Fibroblast of mammary gland (primary cell): ENCODE data around the gene CHST11.
A peak's percentile ranks its signal among the peaks of the same experiment; 100 is the strongest.

Source experiments
- DNase-seq: peaks from one replicate; pipeline ENCODE4 v3.0.0-alpha.2; 2010; ENCODE audit warnings: low read depth
- H3K4me3 ChIP-seq: 2 replicates; pipeline ENCODE4 v1.5.1; 2011; ENCODE audit warnings: low read depth, mild to moderate bottlenecking, low read length, moderate library complexity; ENCODE audit not compliant: control insufficient read depth
- TF ChIP-seq, protein P1 (sequence below): conservative IDR thresholded peaks from 2 replicates; pipeline ENCODE4 v1.5.1; 2011; ENCODE audit warnings: low read depth, low read length, inconsistent platforms; ENCODE audit not compliant: control insufficient read depth, insufficient read depth

Gene CHST11

GRCh38 chr12:104588047-104588920 is 131.5 kb downstream of the CHST11 start:
- H3K4me3 ChIP-seq: no peak overlapping the region
- TF ChIP-seq, protein P1, sequence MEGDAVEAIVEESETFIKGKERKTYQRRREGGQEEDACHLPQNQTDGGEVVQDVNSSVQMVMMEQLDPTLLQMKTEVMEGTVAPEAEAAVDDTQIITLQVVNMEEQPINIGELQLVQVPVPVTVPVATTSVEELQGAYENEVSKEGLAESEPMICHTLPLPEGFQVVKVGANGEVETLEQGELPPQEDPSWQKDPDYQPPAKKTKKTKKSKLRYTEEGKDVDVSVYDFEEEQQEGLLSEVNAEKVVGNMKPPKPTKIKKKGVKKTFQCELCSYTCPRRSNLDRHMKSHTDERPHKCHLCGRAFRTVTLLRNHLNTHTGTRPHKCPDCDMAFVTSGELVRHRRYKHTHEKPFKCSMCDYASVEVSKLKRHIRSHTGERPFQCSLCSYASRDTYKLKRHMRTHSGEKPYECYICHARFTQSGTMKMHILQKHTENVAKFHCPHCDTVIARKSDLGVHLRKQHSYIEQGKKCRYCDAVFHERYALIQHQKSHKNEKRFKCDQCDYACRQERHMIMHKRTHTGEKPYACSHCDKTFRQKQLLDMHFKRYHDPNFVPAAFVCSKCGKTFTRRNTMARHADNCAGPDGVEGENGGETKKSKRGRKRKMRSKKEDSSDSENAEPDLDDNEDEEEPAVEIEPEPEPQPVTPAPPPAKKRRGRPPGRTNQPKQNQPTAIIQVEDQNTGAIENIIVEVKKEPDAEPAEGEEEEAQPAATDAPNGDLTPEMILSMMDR: no peak

DNA sequence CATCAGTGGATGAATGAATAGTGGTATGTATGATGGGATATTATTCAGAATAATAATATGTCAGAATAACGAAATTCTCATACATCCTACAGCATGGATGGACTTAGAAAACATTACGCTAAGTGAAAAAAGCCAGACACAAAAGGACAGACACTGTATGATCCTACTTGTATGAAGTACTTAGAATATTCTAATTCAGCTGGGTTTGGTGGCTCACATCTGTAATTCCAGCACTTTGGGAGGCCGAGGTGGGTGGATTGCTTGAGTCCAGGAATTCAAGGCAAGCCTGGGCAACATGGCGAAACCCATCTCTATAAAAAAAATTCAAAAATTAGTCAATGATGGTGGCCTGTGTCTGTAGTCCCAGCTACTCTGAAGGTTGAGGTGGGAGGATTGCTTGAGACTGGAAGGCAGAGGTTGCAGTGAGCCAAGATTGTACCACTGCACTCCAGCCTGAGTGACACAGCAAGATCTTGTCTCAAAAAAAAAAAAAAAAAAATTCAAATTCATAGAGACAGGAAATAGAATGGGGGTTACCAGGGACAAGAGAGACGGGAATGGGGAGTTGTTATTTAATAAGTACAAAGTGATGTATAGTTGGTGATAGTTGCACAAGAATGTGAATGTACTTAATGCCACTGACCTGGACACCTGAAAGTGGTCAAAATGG is 132.3 kb downstream of the CHST11 start:
- TF ChIP-seq, protein P1: no peak
- DNase-seq: no peak
- no peak overlapping the region for H3K4me3 ChIP-seq

More at GRCh38 chr12:104588047-104588920, 131.5 kb downstream of the CHST11 start:
- peak; percentile 88 for DNase-seq

- no peak for DNase-seq
These were observed 133.3 kb downstream of the CHST11 start for GRCh38 chr12:104590022-104590421.

DNA sequence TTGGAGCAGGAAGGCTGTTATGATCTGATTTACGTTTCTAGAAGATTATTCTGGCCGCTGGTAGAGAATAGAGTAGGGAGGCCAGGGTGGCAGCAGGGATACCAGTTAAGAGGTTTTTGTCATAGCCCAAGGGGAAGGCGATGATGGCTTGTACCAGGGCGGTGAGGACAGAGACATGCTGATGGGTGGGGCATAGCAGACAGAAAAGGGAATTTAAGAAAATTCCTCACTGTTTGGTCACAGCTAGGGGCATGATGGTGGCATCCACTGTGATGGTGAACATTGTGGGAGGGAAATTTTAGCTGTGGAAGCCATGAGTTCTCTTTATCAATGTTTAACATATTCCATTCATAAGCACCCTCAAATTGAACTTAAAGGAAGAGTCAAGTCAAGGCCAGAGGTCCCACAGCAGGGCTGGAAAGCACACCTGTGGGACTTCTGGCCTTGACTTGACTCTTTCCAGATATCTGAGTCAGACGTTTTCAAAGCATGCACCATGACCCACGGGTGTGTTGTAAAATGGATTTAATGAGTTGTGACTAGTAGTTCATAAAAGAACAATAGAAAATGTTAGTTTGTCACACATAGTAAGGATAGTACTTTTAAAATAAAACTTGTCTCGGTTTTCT is 134.6 kb downstream of the CHST11 start:
- peak; percentile 38 for DNase-seq
- no peak overlapping the region for H3K4me3 ChIP-seq
- TF ChIP-seq, protein P1: no peak

More at GRCh38 chr12:104590022-104590421, 133.3 kb downstream of the CHST11 start:
- no peak overlapping the region for H3K4me3 ChIP-seq
- TF ChIP-seq, protein P1: no peak

GRCh38 chr12:104593482-104593881 is 136.7 kb downstream of the CHST11 start:
- no peak overlapping the region for H3K4me3 ChIP-seq
- DNase-seq: no peak
- TF ChIP-seq, protein P1: no peak

- no peak overlapping the region for H3K4me3 ChIP-seq
- TF ChIP-seq, protein P1: no peak
- DNase-seq: peak; percentile 99
These were observed 139.5 kb downstream of the CHST11 start for GRCh38 chr12:104596134-104596799.
